Spinal cord (tissue), 10 donors: ENCODE results near the gene GABRG3. TPM values are rescaled to one million over a fixed set of nuclear protein-coding genes. Genes with fewer than 3 reads are reported as not detected.
A peak's percentile ranks its signal among the peaks of the same experiment; 100 is the strongest.

ENCODE experiments used
- DNase-seq, 6 donors: peaks; one replicate each; pipeline versions ENCODE4 v3.0.0 to v3.0.0-alpha.2; 2013 to 2015; ENCODE audit warnings: low spot score in 6 of 6, low read depth in 4 of 6
- H3K27ac ChIP-seq: one replicate; pipeline ENCODE4 v1.5.1; 2013; ENCODE audit warnings: low read depth, low read length, control low read depth
- H3K27me3 ChIP-seq: one replicate; pipeline ENCODE4 v1.6.1; 2013; ENCODE audit warnings: low read length; ENCODE audit not compliant: control insufficient read depth, insufficient read depth
- H3K36me3 ChIP-seq: one replicate; pipeline ENCODE4 v1.6.1; 2013; ENCODE audit warnings: low read length; ENCODE audit not compliant: control insufficient read depth, insufficient read depth
- H3K4me1 ChIP-seq: one replicate; pipeline ENCODE4 v1.6.1; 2013; ENCODE audit warnings: low read length; ENCODE audit not compliant: control insufficient read depth, insufficient read depth
- H3K4me3 ChIP-seq: one replicate; pipeline ENCODE4 v1.5.1; 2013; ENCODE audit warnings: low read depth, low read length, control low read depth
- H3K9me3 ChIP-seq: one replicate; pipeline ENCODE4 v1.6.1; 2013; ENCODE audit warnings: low read length; ENCODE audit not compliant: control insufficient read depth, insufficient read depth
- WGBS: methylation state at CpG from one replicate; pipeline ENCODE4 v1.1.5; 2013; ENCODE audit warnings: missing lambda C conversion rate; ENCODE audit not compliant: insufficient coverage; 5-methylcytosine and 5-hydroxymethylcytosine counted together
- polyA plus RNA-seq, 2 donors: library from polyadenylated mRNA; unstranded; fragments of 120-200 nt; gene quantifications; one replicate each; pipeline ENCODE4 v1.2.1, GENCODE V29; 2013; ENCODE audit not compliant: insufficient read length in 2 of 2
- total RNA-seq, 2 donors: library from RNA; depleted of rRNA in 1 of 2; stranded (reverse); fragments of 120-200 nt in 1 of 2; fragments of >200 nt in 1 of 2; gene quantifications; one replicate each; pipeline versions ENCODE4 v1.2.3 to v1.2.4, GENCODE V29; 2013 to 2014
- donor health status: healthy.

The GABRG3 gene
- total and polyA plus RNA-seq, 4 donors: 5.7 to 23.7 (median 10.4) TPM

DNA sequence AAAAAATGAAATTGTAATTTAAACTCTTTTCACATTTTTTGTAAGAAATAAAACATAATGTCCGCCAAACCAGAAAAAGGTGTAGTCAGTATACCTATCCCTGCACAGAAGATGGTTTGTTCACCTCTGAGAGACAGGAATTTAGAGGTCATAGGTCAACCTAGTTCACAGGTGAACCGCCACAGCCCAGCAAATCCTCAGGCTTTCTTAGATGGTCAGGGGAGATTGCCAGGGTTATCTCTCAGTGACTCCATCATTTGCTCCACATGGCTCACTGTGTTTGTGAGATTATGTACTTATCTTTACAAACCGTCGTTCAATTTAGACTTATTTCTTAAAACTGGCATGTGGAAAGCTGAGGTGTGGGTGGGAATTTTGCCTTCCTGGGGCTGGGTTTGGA is 264.2 kb downstream of the GABRG3 start:
- no peaks in the 10 kb centered on the region for H3K9me3 ChIP-seq
- H3K27ac ChIP-seq: no peak overlapping the region
- no CpG with 5 or more reads among the region's 4 CpGs for WGBS
- DNase-seq: no peak
- no peaks in the 10 kb centered on the region for H3K36me3 ChIP-seq
- no peak overlapping the region for H3K4me3 ChIP-seq
- H3K4me1 ChIP-seq: no peaks in the 10 kb centered on the region
- no peaks in the 10 kb centered on the region for H3K27me3 ChIP-seq

DNA sequence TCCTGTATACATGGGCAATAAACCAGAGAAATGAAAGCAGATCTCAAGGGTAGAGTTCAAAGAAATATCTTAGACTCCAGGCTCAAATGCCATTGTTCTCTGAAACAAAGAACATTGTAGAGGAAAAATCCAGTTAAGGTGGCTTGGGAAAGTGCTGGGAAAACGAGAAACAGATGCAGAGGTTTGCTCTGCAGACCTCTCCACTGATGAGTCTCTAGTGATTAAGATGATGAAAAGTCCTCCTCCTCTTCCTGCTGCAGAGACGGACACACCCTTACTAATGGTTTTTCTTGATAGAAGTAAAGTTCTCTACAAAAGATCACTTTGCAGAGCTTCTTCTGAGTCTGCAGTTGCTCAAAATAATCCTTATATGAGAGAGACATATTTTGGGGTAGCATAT is 264.7 kb downstream of the GABRG3 start:
- DNase-seq: no peak
- no peak overlapping the region for H3K27ac ChIP-seq
- WGBS: no CpG with 5 or more reads among the region's 2 CpGs
- no peaks in the 10 kb centered on the region for H3K4me1 ChIP-seq
- no peaks in the 10 kb centered on the region for H3K27me3 ChIP-seq
- H3K36me3 ChIP-seq: no peaks in the 10 kb centered on the region
- H3K4me3 ChIP-seq: no peak overlapping the region
- H3K9me3 ChIP-seq: no peaks in the 10 kb centered on the region

DNA sequence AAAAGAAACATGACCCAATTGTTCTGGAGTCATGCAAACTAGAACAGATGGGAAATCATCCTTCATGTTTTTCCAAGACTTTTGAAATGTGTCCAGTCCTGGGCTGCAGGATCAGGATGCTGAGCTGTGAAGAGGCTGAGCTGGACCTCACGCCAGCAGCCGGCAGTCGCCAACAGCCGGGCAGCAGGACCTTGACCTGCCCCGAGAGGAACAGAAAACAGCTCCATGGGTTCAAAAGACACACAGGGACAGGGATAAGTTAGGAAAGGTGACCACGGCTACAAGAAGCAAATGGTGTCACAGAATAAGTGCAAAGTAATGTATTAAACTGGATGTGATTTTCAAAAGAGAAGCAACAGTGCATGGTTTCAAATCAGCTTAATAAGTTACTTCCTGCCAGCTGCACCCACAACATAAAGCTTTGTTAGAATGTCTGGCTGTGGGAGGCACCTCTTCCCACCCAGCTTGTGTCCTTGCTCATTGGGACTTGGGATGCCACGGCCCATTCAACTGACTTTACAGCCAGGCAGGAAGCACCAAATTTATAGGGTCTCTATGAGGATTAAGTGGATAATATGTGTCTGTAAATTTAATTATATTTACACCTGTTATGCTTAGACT is 266.4 kb downstream of the GABRG3 start:
- H3K27ac ChIP-seq: no peak overlapping the region
- no peak for DNase-seq
- no peaks in the 10 kb centered on the region for H3K27me3 ChIP-seq
- H3K9me3 ChIP-seq: no peaks in the 10 kb centered on the region
- 83% methylated on average over 6 of the region's 7 CpGs for WGBS
- no peaks in the 10 kb centered on the region for H3K4me1 ChIP-seq
- H3K4me3 ChIP-seq: no peak overlapping the region
- no peaks in the 10 kb centered on the region for H3K36me3 ChIP-seq

DNA sequence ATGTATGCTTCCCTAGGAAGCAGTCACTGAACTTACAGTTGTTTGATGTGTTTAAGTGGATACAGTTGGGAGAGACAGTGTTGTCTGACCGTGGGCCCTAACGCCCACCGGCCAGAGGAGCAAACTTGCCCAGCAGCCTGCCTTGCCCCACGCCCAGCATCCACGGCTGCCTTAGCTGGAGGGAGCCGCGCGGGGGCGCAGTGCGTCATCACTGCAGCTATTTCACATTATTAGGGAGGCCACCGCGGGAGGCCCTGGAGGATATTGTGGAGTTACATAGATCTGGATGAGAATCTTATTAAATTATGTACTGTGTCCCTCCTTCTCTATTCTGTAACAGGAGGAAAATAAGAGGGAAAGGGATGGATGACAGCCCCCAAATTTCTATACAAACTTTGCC is 267.2 kb downstream of the GABRG3 start:
- Histone ChIP-seq H3K4me1 (no peaks in the 10 kb centered on the region), H3K9me3 (no peaks in the 10 kb centered on the region), H3K4me3 (no peak overlapping the region), H3K27me3 (no peaks in the 10 kb centered on the region), H3K36me3 (no peaks in the 10 kb centered on the region), H3K27ac (no peak overlapping the region)
- no peak for DNase-seq
- WGBS: 54% methylated on average over 9 of the region's 12 CpGs

DNA sequence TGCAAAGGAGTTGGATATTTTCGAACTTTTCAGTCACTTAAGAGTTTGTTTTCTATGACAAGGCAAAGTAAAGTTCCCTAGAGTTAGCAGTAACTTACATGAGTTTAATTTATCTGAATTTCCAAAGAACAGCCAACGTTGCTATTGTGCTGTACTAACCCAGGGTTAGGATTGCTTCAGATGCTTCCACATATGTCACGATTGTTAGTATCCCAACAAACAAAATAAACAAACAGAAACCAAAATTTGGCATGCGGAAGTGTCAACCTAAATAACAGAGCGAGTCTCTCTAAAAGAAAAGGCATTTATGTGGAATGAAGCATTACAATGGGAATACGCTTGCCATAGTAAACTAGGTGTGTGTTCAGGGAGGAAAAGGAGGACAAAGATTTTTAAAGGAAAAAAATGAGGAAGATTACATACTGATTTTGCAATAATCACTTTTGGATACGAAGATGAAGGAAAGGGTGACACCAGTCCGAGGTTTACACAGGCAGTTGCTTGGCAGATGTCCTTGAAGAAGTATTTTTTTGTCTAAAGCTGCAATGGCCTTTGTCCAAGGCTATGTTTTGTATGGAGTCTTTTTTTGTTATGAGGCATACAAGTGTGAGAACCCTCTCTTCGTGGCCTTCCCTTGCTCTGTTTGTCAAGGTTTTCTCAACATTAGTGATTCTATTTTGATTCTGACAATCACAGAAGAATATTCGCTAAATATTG is 267.9 kb downstream of the GABRG3 start:
- H3K27ac ChIP-seq: no peak overlapping the region
- H3K36me3 ChIP-seq: no peaks in the 10 kb centered on the region
- no peaks in the 10 kb centered on the region for H3K9me3 ChIP-seq
- 49% methylated on average over 4 of the region's 10 CpGs for WGBS
- no peak overlapping the region for H3K4me3 ChIP-seq
- no peaks in the 10 kb centered on the region for H3K27me3 ChIP-seq
- H3K4me1 ChIP-seq: no peaks in the 10 kb centered on the region
- DNase-seq: no peak

DNA sequence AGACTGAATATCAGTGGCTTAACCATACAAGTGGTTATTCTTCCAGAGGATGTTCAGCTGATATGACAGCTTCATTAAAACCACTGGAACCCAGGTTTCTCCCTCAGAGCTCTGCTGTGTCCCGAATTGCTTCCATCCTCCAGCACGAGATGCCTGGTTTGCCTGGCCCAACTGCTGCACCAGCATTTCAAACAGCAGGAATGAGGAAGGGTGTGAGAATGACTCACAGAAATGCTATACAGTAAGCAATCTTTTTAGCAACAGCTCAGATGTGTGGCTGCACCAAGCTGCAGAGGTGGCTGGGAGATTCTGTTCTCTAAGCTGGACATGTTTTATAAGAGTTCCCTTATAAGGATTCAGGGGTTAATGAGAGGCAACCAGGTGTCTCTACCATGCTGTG is 271.0 kb downstream of the GABRG3 start:
- Histone ChIP-seq H3K9me3 (no peaks in the 10 kb centered on the region), H3K4me1 (no peaks in the 10 kb centered on the region), H3K4me3 (no peak overlapping the region), H3K36me3 (no peaks in the 10 kb centered on the region), H3K27ac (no peak overlapping the region), H3K27me3 (no peaks in the 10 kb centered on the region)
- DNase-seq: no peak
- 80% methylated on average over 2 of the region's 2 CpGs for WGBS

DNA sequence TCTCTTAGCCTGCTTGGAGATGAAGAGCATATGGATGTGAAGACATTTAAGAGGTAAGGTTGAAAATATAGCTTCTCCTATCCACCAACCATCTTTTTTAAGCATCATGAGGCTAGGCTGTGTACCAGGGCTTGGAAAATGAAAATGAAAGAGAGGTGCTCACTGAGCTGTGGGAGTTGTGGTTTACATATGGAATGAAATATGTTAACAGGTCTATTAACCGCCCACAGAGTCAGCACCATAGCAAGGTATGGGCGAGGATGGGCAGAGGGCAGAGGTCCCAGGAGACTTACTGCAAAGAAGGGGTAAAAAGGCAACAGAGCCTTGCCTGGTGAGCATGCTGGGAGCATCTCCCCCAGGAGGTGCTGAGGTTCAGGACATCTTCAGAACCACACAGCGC is 273.1 kb downstream of the GABRG3 start:
- DNase-seq: no peak
- no peaks in the 10 kb centered on the region for H3K9me3 ChIP-seq
- WGBS: 83% methylated on average over 2 of the region's 3 CpGs
- no peaks in the 10 kb centered on the region for H3K4me1 ChIP-seq
- H3K36me3 ChIP-seq: peaks cover 3% of the 10 kb centered on the region
- no peak overlapping the region for H3K27ac ChIP-seq
- H3K4me3 ChIP-seq: no peak overlapping the region
- no peaks in the 10 kb centered on the region for H3K27me3 ChIP-seq

DNA sequence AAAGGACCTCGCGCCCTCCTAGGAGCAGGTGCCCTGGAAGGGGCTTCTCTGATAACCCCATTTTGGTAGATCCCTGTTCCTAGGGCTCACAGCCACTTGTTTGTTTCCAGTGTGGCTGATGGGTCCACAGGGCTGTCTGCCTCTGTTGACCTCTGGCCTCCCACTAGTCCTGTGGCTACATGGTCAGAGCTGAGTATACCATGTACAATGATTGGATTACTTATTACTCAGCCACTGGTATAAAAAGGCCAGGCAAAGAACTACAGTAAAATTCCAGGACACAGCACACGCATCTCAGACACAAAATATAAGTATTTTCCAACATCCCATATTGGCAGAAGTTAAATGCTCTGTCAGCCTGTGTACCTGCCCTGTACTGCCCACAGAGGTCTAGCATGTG is 277.3 kb downstream of the GABRG3 start:
- Histone ChIP-seq H3K27ac (no peak overlapping the region), H3K4me1 (peaks cover 1% of the 10 kb centered on the region), H3K27me3 (no peaks in the 10 kb centered on the region), H3K9me3 (no peaks in the 10 kb centered on the region), H3K4me3 (no peak overlapping the region), H3K36me3 (peaks cover 5% of the 10 kb centered on the region)
- 100% methylated on average over 3 of the region's 3 CpGs for WGBS
- DNase-seq: no peak

DNA sequence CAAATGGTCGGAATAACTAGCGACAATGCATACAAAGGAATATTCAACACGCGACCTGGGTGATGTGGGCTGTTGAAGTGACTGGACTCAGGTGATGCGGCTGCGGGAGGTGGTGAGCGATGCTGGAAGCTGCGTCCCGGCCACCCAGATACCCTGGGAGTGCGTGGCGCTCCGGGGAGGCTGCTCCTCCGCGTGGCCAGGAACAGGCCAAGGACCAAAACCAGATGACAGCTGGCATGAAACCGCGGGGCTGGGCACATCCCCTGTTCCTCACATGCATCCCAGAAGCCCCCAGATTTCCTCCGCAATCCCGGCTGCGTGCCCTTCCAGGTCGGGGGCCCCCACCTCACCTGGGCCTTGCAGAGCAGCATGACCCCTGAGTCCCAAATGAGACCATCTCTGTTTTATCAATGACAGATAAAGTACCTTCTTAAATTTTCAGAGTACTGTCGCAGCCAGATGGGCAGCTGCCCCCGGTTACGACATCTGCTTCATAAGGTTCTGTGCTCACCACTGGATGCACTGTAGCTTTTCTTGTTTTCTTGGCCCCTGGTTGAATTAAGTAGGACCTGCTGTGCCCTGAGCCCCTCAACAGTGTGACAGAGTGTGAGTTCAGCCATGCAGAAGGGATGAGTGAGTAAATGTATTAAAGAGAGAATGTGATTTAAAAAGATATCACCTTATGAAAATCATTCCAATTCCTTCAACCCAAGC is 278.2 kb downstream of the GABRG3 start:
- no peaks in the 10 kb centered on the region for H3K27me3 ChIP-seq
- peak in 1 of 6 donors; percentile 54 for DNase-seq
- peaks cover 5% of the 10 kb centered on the region for H3K4me1 ChIP-seq
- 90% methylated on average over 23 of the region's 23 CpGs for WGBS
- no peaks in the 10 kb centered on the region for H3K9me3 ChIP-seq
- no peak overlapping the region for H3K27ac ChIP-seq
- no peak overlapping the region for H3K4me3 ChIP-seq
- peaks cover 5% of the 10 kb centered on the region for H3K36me3 ChIP-seq

DNA sequence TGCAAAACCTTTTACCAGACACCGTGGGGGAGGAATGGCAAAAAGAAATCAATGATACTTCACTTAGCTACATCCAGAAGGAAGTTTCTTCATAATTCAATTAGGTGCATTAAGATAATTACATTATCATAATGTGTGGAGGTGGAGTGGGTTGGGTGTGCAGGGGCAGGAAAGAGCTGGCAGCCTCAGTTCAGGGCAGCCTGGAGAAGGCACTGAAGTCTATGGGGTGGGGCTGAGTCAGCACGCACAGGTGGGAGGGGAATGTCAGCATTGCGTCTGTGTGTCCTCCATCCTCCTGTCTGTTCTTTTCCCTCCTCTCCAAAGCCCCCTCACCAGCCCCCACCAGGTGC is 278.8 kb downstream of the GABRG3 start:
- Histone ChIP-seq H3K36me3 (peaks cover 5% of the 10 kb centered on the region), H3K4me3 (no peak overlapping the region), H3K27ac (no peak overlapping the region), H3K27me3 (no peaks in the 10 kb centered on the region), H3K9me3 (no peaks in the 10 kb centered on the region), H3K4me1 (peaks cover 5% of the 10 kb centered on the region)
- no CpG with 5 or more reads among the region's 3 CpGs for WGBS
- DNase-seq: no peak
